SKM-1 treated with dmso at 0.1 percent for 144 hours (cell line): ENCODE results near the gene TMEM222.
A peak's percentile ranks its signal among the peaks of the same experiment; 100 is the strongest.

ENCODE experiments used
- DNase-seq: peaks from one replicate; lab custom pipeline; 2025; ENCODE audit not compliant: unreplicated experiment; lab: John Stamatoyannopoulos, UW

Gene TMEM222

DNA sequence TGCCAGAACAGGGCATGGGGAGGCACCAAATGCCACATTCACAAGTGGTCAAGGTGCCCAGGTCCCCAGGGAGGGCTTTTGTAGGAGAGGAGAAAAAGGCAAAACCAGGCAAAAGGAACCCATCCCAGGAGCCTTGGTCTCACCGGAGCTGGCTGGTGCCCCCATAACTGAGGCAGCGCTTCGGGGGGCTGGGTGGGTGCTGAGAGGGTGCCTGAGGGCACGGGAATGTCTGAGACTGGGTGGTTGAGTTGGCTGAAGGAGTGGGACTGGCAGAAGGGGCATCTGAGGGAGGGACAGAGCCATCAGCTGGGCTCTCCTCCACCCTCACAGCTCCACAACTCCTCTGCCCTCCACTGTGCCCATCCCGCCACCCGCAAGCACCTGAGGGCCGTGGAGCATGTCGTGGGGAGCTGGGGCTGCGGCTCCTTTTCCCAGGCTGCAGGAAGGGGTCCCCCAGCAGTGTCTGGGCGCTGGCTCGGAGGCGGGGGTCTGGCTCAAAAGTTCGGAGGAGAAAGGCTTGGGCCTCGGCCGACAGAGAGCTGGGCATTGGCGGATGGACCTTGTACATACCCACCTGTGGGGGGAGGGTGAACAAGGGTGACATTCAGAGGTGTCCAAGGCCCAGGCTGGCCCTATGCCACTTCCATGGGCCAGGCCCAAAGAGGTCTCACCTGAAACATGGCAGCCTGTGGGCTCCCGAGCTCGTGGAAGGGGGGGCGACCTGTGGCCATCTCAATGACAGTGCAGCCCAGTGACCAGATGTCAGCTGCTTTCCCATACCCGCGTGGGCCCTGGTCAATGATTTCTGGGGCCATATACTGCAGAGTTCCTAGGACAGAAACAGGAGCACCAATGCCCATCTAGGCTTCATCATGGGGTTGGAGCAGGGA lies 36.3 kb downstream of the TMEM222 start:
- no peak for DNase-seq

DNA sequence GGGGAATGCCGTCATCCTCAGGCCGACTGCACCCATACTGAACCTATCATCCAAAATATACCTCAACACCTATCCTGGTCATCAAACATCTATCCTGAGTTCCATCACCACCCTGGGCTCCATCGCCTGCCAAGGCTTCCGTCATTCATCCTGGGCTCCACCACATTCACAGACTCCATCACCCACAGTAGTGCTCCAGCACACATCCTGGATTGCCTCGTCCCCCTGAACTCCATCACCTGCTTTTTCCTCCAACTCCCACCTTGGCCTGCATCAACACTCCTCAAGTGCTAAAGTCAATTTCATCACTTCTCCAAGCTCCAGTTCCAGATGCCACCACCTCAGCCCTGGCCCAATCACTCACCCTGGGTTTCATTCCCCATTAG lies 37.0 kb downstream of the TMEM222 start:
- no peak for DNase-seq

GRCh38 chr1:27359822-27360158 lies 37.8 kb downstream of the TMEM222 start:
- DNase-seq: no peak

DNA sequence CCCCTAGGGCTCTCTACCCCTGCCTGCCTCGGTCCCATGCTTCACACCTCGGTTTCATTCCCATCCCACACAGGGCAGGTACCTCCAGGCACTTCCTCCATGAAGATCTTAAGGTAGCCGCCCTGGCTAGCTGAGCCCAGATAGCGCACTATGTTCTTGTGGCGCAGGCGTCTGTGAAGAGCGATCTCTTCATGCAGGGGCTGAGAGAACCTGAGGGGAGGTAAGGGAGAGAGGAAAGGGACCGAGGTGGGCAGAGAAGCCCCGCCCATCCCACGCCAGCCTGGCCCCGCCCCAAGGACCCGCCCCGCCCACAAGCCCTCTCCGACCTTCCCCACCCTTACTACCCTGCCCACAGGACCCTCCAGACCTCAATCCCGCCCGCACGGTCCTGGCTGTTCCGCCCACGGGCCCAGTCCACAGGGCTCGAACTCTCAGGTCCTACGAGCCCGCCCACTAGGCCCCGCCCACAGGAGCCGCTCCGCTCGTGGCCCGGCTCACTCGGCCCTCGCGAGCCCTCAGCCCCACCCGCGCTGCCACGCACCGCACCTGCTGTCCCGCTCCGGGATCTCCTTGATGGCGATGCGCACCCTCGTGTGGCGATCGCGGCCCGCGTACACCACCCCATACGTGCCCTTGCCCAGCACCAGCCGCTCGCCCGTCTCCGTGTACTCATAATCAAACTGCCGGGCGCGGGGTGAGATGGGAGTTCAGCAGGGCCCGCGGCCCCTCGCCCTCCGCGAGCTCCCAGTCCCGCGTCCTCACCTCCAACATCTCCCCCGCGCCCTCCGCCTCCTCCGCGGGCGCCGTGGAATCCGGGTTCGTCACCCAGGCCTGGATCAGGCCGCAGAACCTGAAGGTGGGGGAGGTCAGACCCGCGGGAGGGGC lies 38.4 kb downstream of the TMEM222 start:
- DNase-seq: no peak

- DNase-seq: no peak
Measured at GRCh38 chr1:27361044-27361402, 39.1 kb downstream of the TMEM222 start.

DNA sequence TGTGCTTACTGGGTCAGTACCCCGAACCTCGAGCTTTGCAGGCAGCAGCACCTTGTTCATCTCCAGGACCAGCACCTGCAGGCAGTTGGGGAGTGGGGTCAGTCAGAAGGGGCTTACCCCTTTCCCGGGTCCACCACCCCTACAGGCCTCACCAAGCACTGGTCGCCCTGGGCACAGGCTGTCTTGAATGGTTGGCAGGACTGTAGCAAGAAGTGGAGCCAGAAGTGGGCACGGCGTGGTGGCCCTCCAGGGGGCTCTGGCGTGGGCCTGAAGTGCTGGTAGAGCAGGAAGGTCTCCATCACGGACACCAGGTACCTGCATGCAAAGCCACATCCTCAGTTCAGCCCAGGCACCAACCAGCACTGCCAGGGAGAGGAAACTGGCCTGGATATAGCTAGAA lies 39.6 kb downstream of the TMEM222 start:
- DNase-seq: no peak

GRCh38 chr1:27363766-27364695 lies 42.1 kb downstream of the TMEM222 start:
- no peak for DNase-seq

- DNase-seq: no peak
Measured at GRCh38 chr1:27364696-27365371, 42.9 kb downstream of the TMEM222 start.

DNA sequence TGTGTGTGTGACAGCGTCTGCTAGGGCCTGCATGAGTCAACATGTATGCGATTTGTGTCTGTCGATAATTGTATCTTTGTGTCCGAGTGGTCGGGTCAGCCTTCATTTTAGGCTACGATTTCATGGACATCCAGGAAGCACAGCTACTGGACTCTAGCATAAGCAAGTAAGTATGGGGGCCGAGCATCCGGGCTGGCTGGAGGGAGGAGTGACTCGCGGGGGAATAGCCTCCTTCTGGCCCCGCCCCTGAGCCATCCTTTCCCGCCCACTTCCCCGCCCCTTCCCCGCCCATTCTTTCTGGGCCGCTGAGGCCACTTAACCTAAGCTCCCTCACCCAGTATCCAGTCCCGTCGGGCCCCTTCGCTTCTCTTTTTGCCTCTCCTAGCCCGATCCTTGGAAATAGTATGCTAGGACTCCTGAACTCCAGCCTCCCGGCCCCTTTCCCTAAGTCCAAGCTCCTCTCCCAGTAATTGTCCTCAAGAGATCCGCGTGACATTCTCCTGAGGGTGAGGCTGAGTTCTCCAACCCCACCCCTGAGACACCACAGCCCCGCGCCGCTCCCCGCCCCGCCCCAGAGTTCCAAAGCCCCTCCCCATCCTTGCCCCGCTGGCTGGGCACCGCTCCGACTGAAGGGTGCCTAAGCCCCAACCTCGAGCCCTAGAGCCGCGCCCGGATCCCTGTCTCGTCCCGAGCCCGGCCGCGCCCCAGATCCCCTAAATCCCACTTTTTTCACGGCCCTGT lies 43.6 kb downstream of the TMEM222 start:
- DNase-seq: peak; percentile 85

DNA sequence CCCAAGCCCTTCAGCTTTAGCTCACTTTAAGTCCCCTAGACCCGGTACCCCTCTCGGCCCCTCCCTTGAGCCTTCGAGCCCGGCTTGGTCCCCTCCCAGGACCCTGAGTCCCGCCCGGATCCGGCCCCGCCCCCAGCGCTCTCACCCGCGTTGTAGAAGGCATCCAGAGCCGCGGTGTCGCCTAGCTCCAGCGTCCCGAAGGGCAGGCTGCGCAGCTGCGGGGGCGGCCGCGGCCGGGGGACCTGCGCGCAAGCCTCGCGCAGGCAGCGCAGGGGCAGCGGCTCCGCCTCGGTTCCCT lies 44.1 kb downstream of the TMEM222 start:
- DNase-seq: no peak

DNA sequence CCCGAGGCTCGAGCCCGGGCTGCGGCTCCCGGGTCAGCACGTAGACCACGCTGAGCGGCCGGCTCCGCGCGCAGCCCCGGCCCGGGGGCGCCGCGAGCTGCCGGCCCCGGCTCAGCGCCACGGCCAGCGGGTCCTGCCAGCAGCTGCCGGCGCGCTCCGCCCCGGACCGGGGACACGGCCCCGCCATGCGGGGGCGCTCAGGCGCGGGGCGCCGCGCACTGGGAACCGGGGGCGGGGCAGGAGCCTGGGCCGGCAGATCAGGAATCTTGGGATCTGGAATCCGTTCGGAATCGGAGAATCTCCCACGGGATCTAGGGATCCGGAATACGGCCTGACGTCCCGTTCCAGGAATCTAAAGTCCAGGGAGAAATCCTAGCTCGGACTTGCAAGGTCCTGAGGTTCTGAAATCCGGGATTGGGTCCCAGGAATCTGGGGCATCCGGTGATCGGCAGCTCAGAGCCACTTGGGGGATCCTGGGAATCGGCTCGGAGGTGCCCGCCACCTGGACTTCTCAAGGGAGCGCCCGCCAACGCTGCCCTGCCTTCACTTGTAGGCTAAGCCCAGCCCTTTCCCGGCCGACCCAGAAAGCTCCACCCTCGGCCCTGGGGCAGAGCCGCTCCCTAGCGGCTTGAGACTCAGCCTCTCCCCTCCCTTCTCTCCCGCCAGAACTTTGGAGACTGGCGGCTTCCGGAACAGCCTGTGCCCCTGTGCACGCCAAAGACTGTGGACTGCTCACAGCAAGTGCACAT lies 44.6 kb downstream of the TMEM222 start, which contains the start of gene MAP3K6:
Gene MAP3K6 (minus strand): TSS at position 551 of the 749 bp plus-strand sequence. CDS start 364 bp downstream, at position 187.
- peak; percentile 21 for DNase-seq

DNA sequence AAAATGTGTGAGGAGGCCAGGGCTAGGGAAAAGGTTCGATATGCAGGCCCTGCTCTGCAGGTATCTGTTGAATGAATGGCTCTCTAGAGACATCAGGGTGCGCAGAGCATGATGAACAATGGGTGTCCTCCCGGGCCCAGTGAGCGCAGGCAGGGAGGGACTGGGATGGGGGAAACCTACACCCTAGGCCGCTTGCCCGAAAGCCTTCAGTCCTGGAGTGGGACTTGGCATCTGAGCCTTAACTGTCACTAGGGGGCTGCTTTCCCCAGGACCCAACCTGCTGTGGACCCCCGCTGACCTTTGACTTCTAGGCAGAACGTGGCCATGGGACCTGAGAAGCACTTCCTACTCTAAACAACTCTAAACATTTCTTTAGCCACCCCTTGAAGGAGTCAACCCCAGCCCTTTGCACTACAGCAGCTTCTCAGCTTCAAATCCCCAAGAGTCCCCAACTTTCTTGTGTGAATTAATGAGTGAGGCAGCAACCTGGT lies 45.2 kb downstream of the TMEM222 start:
- DNase-seq: no peak

- DNase-seq: no peak
Measured at GRCh38 chr1:27368869-27369582, 47.1 kb downstream of the TMEM222 start.

GRCh38 chr1:27372022-27372807 lies 50.3 kb downstream of the TMEM222 start:
- no peak for DNase-seq

DNA sequence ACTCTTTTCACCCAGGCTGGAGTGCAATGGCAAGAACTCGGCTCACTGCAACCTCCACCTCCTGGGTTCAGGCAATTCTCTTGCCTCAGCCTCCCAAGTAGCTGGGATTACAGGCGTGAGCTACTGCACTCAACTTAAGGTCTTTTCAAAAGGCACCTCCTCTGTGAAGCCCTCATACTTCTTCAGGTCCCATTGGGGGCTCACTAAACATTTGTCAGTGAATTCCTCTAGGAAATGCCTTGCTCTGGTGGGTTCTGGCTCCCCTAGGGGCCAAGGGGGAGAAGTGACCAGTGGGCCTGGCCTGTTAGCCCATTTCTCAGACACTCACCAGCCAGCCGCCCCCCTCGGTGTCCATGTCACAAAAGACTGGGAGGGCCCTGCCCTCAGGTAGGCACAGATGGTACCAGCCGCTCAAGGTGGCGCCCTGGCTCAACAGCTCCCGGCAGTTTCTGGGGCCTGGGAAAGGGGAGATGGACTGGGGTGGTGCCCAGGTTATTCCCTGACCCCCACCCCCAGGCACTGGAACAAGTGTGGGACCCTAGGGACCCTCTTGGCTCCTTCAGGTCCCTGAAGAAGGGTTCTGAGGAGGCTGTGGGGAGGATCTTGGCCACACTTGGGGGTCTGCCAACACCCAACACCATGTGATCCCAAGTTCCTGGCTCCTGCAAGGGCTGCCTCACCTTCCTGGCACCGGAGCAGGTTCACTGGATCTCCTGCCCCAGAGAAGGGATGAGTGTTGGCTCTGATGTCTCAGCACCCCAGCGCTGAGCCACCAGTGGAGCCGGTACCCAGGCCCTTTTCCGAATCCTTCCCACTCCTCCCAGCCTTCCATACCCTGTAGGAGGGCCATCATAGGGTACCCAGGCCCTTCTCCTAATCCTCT lies 51.1 kb downstream of the TMEM222 start:
- no peak for DNase-seq

DNA sequence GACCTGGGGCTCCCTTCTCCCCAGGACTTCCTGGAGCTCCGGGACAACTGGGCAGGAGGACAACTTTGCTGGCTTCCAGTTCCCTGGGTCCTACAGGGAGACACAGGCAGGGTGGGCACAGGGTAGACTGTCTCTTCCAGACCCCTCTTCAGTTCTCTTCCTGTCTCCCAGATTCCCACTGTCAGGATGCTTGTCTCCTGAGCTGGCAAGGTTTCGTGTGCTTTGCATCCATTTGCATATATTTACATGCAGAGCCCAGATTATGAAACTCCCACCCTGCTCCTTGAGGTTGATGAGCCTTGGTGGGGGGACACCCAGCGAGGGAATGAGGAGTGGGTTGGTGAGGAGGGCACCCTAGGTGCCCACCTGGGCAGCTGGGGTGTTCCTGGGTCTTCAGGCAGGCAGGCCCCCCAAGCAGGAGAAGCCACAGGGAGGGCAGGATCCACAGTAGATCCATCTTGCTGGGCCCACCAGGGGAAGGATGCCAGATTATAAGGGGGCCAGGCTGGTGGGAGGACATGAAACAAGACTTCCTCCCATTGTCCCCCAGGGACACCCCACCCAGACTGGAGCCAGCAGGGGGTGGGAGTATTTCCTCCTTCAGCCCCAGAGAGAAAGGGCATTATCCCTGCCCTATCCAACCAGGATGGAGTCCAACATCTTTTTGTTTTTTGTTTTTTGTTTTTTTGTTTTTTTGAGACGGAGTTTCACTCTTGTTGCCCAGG lies 52.6 kb downstream of the TMEM222 start, which contains the start of gene FCN3:
Gene FCN3 (minus strand): TSS at position 463 of the 725 bp plus-strand sequence. CDS start 6 bp downstream, at position 457.
- DNase-seq: no peak
